Head of caudate nucleus (tissue), 42 donors: ENCODE data around the gene CMTM5.
"Not testable (repeated sequence)": the region's sequence is repeated elsewhere in the genome, so short reads cannot be mapped to it uniquely, and the experiment has no call there.

Experiments used
- DNase-seq, 42 donors: peaks; one replicate each; pipeline versions ENCODE4 v3.0.0 to v3.0.0-alpha.2; 2020 to 2021; ENCODE audit warnings: mixed read lengths in 7 of 42
- intact Hi-C: fragments of 100-400 bp; cut with DNase I; formaldehyde crosslinking; loops from one replicate; pipeline ENCODE4 v1.15.0; 2022

Gene CMTM5

DNA sequence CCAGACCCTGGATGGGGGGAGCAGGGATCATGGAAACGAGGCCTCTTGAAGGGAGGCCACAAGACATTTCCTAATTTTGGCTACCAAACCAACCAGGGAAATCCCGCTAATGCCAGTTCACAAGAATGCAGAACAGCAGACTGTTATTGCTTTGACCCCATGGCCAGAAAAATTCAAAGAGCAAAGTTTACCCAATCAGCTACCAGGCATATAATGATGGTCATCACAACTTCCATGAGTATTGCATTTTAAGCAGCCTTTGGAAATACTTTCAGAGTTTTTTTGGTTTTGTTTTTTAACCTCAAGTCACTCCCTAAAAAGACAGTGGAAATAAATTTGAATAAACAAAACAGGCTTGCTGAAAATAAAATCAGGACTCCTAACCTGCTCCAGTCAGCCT lies 4.3 kb upstream of the CMTM5 start, which contains the start of gene IL25:
Gene IL25 (plus strand): TSS at position 301 of the 400 bp plus-strand sequence.
- intact Hi-C loops, result no loop called here
- DNase-seq, result no peak

DNA sequence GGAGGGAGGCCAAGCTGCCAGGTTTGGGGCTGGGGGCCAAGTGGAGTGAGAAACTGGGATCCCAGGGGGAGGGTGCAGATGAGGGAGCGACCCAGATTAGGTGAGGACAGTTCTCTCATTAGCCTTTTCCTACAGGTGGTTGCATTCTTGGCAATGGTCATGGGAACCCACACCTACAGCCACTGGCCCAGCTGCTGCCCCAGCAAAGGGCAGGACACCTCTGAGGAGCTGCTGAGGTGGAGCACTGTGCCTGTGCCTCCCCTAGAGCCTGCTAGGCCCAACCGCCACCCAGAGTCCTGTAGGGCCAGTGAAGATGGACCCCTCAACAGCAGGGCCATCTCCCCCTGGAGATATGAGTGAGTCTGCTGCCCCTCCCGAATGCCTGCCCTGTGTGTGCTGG lies 3.8 kb upstream of the CMTM5 start:
- intact Hi-C loops, result no loop called here
- DNase-seq, result no peak

DNA sequence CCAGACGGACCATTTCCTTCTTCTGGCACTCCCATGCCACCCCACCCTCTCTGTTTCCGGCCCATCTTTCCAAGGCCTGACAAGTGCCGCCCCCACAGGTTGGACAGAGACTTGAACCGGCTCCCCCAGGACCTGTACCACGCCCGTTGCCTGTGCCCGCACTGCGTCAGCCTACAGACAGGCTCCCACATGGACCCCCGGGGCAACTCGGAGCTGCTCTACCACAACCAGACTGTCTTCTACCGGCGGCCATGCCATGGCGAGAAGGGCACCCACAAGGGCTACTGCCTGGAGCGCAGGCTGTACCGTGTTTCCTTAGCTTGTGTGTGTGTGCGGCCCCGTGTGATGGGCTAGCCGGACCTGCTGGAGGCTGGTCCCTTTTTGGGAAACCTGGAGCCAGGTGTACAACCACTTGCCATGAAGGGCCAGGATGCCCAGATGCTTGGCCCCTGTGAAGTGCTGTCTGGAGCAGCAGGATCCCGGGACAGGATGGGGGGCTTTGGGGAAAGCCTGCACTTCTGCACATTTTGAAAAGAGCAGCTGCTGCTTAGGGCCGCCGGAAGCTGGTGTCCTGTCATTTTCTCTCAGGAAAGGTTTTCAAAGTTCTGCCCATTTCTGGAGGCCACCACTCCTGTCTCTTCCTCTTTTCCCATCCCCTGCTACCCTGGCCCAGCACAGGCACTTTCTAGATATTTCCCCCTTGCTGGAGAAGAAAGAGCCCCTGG lies 1.2 kb upstream of the CMTM5 start:
- intact Hi-C loops, result no loop called here
- DNase-seq, result peak in 2 of 42 donors; percentile 31 to 50

DNA sequence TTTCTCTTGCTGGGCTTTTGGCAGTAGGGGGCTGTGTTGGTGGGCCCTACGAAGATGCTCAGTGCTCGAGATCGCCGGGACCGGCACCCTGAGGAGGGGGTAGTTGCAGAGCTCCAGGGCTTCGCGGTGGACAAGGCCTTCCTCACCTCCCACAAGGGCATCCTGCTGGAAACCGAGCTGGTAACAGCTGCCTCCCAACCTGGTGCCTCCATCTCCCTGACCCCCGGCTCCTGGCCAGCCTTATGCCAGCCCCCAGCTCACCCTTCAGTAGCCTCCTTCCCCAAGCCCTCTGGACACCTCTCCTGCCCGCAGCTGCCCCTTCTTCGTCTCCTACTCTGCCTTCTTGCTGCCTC lies 328 bp downstream of the CMTM5 start:
- peak in 2 of 42 donors; percentile 25 to 47 for DNase-seq
- intact Hi-C loops, result no loop called here

DNA sequence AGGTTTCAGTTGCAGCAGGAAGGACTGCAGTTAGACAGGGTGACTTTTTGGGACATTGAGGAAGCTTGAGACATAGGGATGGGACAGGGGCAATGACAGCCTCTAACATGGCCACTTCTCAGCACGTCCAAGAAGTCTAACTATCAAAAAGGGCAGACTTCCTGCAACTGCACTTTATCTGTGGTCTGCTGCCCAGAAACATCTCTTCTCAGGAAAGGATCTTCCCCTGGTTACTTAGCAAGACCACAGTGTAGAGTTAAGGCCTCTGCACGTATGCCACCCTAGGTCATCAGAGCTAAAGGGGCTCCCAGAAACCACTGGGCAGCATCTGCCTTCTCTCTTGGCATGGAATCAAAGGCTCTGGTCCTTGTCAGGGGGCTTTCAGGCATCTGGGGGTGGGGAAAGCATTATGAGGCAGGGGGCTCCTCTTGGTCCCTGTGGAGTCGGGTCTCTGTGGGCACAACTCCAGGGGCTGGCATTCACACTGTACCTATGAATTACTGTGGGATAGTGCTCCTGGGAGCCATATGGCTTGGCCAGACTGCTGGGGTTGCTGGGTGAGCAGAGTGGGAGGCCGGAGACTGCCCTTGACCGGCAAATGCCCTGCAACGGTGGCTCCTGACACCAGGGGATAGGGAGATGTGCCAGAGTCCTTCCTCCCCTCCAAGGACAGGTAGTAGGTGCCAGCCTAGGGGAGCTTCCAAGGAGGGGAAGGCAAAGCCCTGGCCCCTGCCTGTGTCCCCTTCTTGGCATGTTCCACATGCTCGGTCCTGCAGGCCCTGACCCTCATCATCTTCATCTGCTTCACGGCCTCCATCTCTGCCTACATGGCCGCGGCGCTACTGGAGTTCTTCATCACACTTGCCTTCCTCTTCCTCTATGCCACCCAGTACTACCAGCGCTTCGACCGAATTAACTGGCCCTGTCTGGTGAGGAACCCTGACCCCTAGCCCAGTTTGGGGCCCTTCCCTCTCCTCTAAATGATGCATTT lies 1.0 kb downstream of the CMTM5 start:
- DNase-seq, result peak in 2 of 42 donors; percentile 24 to 48
- intact Hi-C loops, result no loop called here

DNA sequence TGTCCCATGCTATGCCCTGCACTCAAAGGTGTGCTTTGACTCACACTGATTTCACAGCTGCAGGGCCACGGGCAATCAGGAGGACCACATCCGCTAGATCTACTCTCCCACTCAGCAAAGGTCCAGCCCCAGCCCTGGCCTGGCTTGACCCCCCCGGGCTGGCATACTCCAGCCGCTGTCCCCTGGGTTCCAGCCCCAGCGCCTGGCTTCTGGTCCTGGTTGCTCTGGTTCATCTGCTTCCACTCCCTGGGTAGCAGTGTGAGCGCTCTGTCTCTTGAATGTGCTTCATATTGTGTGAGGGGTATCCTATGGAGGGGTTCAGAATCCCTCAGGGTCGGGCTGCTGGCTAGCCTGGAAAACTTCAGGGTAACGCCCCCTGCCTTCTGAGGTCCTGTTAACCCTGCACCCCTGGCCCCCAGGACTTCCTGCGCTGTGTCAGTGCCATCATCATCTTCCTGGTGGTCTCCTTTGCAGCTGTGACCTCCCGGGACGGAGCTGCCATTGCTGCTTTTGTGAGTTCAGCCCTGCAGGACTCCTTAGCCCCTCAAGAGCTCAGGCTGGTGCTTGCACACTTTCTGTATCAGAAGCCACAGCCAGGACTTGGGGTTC lies 1.9 kb downstream of the CMTM5 start:
- intact Hi-C loops, result no loop called here
- peak in 8 of 42 donors; percentile 9 to 49 (median 32) for DNase-seq

DNA sequence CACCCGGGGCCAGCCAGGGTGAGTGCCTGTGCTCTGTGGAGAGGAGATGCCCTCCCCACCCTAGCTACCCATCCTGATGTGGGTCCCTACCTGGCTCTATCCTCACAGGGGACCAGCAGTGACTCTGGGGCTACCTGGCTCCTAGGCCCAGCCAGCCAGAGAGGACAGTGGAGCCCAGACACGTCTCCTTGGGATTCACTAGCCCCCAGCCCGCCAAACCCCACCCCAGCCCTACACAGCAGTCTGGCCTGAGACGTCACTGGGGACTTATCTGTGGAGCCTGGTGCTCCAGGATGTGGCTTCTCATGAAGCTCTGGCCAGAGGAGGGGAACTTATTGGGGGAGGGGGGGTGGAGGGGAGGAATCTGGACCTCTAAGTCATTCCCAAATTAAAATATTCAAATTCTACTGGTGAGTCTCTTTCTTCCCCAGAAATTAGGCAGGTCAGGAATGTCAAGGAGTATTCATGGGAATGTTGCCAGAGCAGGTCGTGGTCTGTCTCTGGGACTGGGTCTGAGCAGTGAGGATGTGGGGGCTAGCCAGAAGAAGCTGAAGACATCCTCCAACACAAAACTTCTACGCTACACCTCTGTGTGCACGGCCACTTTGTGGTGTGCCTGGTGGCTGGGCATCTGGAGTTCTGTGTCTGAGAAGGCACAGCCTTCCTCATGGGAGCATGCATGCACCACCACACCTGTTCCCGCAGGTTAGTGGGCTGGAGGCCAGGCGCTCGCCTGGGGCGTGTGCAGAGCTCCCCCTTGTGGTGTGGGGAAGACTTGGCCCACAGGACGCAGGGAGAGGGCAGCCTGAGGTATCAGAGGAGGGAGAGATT lies 2.7 kb downstream of the CMTM5 start:
- peak in 35 of 42 donors; percentile 8 to 85 (median 60) for DNase-seq
- intact Hi-C loops, result loop anchor here (2.0 kb wide), 1 partner anchor 51 kb away; no protein-coding TSS in a partner anchor

DNA sequence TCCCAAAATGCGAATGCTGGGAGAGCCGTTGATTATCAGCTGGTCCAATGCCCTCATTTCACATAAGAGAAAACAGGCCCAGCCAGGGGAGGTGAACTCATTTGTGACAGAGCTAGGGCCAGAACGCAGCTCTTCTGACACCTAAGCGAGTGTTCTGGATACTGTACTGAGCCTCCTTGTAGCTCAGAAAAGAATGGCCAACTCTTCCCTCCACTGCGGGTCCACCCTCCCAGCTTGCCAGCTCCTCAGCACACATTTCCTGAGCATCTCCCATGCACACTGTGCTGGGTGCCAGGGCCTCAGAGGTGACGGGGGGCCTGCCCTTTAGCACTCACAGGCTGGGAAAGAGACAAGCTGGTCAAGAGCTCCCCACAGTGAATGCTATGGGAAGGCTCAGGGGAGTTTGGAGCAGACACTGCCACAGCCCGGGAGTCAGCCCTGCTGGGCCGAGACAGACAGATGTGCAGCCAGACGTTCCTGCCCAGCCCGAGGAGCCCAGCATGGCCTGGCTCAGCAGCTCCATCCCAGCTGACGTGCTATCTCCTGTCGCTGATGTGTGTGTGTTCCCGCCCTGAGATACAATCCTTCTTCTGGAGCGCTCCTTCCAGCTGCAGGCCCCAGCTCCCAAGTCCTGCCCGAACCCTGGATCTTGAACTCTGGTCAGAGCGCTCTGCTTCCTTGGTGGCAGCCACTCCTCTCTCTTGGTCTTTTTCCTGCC lies 3.5 kb downstream of the CMTM5 start:
- intact Hi-C loops, result loop anchor here (2.0 kb wide), 1 partner anchor 52 kb away; no protein-coding TSS in a partner anchor
- peak in 23 of 42 donors; percentile 10 to 75 (median 45) for DNase-seq

DNA sequence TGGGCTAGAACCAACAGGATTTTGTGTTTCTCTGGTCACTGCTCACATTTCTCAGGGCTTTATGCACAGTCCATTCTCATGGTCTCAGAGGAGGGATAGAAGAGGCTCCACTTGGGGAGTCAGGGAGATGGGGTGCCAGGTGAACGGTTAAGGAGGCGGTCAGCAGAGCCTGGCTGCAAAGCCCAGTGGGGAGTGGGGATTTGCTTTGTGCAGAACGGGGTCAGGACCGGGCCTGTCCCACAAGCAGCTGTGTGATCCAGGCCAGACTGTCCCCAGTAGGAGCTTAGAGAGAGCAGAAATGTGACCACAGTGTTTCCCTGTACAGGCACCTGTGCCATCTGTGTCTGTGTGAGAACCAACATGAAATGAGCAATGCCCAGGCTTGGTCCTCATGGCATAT lies 4.1 kb downstream of the CMTM5 start:
- no peak for DNase-seq
- intact Hi-C loops, result loop anchor here (2.0 kb wide), 1 partner anchor 52 kb away; no protein-coding TSS in a partner anchor

DNA sequence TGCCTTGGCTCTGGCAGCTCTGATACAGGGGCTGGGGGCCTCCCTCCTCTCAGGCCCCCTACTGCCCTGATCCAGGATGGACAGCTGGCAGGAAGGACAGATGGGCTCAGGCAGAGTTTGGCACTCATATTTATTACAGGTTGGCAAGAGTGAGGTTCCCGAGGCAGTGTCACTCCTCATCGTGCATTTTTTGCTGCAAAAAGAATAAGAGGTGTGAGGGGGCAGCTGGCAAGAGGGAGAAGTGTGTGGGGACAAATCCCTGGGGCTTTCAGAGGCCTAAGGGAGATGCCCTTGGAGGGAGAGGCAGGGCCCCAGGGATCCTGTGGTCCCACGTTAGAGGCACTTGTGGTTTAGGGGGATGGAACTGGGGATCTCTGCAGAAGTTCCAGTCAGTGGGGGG lies 5.0 kb downstream of the CMTM5 start:
- DNase-seq, result no peak
- intact Hi-C loops, result loop anchor here (2.0 kb wide), 1 partner anchor 53 kb away; no protein-coding TSS in a partner anchor

DNA sequence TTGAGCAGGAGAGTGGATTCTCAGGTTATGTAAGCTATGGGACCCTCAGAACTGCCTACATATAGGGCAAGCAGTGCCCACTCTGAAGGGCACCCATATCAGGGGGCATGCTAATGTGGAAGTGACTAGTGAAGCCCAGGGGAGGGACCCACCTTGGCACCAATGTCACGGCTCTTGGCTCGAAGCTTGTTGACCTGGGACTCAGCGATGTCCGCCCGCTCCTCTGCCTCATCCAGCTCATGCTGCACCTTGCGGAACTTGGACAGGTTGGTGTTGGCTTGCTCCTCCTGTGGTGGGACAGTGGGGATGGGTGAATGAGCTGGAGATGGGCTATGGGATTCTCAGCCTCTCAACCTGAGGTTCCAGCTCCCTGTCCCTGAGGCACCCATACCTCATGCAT lies 5.4 kb downstream of the CMTM5 start:
- intact Hi-C loops, result no loop called here
- no peak for DNase-seq

DNA sequence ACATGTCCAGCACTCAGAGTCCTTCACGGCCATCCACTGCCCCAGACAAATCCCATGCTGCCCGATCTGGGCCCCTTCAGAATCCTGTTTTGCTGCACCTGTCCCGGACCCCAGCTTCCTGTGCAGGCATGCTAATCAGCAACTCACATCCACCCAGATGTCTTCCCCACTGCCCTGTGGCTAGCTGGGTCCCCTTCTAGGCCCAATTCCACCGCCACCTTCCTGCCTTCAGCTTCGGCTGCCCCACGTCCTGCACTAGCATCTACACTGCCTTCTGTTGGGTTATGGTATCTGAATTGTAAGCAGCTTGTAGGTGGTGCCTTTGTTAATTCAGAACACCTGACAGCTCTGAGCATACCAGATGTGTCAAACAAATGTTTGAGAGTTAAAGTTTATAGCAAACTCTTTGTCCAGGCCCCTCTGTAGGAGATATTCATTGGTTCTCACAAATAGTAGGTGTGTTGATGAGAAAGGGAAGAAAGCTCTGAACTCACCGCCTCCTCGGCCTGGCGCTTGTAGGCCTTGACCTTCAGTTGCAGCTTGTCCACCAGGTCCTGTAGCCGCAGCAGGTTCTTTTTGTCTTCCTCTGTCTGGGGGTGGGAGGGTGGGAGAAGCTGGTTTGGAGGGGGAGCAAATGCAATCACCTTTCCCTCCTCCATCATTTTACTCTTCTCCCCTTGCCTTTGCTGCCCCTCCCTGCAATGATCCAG lies 6.0 kb downstream of the CMTM5 start:
- no peak for DNase-seq
- intact Hi-C loops, result no loop called here

DNA sequence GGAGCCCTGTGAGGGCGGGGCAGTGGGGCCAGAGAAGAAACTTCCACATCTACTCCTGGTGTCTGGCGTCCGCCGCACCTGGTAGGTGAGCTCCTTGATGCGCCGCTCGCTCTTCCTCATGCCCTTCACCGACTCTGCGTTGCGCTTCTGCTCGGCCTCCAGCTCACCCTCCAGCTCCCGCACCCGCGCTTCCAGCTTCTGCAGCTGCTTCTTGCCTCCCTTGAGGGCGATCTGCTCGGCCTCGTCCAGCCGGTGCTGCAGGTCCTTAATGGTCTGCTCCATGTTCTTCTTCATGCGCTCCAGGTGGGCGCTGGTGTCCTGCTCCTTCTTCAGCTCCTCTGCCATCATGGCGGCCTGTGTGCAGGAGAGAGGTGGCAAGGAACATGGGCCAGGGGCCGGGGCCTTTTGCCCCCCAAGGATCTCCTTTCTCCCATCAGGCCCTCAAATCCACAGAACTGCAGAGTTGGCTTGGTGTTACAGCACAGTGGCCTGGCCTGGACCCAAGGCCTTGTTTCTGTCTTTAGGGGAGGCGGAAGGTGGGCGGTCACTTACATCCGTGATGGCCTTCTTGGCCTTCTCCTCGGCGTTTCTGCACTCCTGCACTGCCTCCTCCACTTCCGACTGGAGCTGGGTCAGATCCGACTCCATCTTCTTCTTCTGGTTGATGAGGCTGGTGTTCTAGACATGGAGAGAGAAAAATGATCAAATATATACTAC lies 7.7 kb downstream of the CMTM5 start:
- DNase-seq, result no peak
- intact Hi-C loops, result no loop called here

DNA sequence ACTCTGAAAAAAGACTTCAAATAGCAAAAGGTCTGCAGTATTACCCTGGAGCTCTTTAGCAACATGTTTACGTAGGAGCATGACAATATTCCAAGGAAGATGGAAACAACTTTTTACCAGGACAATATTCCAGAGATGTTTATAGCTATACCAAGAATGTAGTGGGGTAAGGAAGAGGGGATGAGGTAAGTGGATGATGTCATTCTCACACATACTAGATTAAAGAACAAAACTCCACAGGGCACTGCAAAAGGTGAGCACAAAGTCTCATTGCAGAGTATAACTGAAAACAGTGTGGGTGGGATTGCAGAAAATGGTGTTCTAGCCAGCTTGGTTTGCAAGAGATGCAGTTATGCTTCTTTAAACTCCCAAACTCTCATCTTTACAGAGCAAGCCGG lies 8.4 kb downstream of the CMTM5 start:
- DNase-seq, result no peak
- intact Hi-C loops, result no loop called here

DNA sequence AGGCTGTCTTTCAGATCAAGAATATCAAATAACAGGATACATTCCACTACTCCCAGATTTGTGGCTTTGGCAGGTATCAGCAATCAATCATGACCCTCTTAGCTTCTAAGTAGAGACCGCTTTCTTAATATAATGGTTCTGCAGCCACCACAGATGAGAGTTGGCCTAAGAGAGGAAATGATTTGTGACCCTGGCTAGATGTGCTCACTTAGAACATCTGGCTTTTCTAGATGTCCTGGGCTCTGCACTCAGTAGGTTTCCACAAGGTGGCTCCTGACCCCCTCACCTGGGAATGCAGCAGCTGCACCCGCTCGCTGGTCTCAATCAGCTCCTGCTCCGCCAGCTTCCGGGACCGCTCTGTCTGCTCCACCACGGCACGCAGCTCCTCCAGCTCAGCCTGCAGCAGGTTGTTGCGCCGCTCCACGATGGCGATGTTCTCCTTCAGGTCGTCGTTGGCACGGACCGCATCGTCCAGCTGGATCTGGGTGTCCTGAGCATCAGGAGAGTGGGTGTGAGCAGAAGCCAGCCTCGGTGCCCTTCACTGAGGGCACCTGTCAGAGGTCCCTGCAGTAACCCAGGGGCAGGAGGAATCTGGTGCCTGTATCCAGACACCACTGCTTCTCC lies 8.9 kb downstream of the CMTM5 start:
- DNase-seq, result no peak
- intact Hi-C loops, result no loop called here

DNA sequence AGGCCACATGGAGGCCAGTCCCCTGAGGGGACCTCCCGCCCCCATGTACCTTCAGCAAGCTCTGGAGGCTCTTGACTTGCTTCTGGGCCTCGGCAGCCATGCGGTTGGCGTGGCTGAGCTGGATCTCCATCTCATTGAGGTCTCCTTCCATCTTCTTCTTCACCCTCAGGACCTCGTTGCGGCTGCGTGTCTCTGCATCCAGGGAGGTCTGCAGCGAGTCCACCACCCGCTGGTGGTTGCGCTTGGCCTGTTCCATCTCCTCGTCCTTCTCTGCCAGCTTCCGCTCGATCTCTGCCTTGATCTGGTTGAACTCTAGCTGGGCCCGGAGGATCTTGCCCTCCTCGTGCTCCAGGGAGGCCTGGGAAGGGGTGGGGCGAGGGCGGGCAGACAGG lies 9.4 kb downstream of the CMTM5 start:
- intact Hi-C loops, DNase-seq: not testable (repeated sequence)
